GM23248 (cell line): ENCODE results near the gene RIOK1.

ENCODE experiments used
- EZH2 ChIP-seq: fragments of 200-600 bp; sonication (generic); IDR thresholded peaks from 2 replicates; pipeline ENCODE4 v1.6.1; 2018; ENCODE audit warnings: antibody characterized with exemption, mild to moderate bottlenecking; ENCODE audit not compliant: insufficient read depth, poor library complexity, severe bottlenecking
- EZH2phosphoT487 ChIP-seq: fragments of 200-600 bp; sonication (generic); IDR thresholded peaks from 2 replicates; pipeline ENCODE4 v1.6.1; 2018; ENCODE audit warnings: antibody characterized with exemption, moderate library complexity, mild to moderate bottlenecking, low read depth; ENCODE audit not compliant: insufficient read depth

DNA sequence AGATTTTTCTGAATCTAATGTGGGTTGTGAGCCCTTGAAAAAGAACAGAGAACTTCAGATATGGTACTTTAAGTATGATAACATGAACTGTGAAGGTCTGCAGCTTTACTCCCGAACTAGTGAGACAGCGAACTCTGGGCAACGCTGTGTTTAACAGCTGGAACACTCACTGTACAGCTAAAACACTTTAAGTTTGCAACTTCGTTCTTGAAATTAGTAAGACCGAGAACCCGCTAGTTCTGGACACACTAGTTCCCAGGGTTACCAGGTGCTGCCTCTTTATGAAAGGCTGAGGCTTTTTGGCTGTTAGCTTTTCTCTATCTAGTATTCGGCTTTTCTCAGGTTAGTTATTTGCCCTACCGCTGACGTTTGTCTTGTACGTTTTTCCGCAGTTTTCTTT lies 52.9 kb downstream of the RIOK1 start:
- TF ChIP-seq EZH2phosphoT487 (no peak), EZH2 (no peak)
